ENCODE results near the gene LRMDA.
A peak's percentile ranks its signal among the peaks of the same experiment; 100 is the strongest.

The LRMDA gene

GRCh38 chr10:75801661-75802060 lies 370.2 kb downstream of the LRMDA start:
- DNase-seq: no peak

- no peak for DNase-seq
Measured at GRCh38 chr10:75803121-75803520, 371.7 kb downstream of the LRMDA start.

GRCh38 chr10:75803816-75804552 lies 372.6 kb downstream of the LRMDA start:
- DNase-seq: no peak

- no peak for DNase-seq
Measured at GRCh38 chr10:75806186-75806585, 374.8 kb downstream of the LRMDA start.

- DNase-seq: no peak
Measured at GRCh38 chr10:75807456-75807855, 376.0 kb downstream of the LRMDA start.

GRCh38 chr10:75809003-75809402 lies 377.6 kb downstream of the LRMDA start:
- DNase-seq: no peak

GRCh38 chr10:75814014-75814413 lies 382.6 kb downstream of the LRMDA start:
- DNase-seq: no peak

- no peak for DNase-seq
Measured at GRCh38 chr10:75815066-75815465, 383.6 kb downstream of the LRMDA start.

- DNase-seq: no peak
Measured at GRCh38 chr10:75817198-75817597, 385.8 kb downstream of the LRMDA start.

GRCh38 chr10:75818552-75818951 lies 387.1 kb downstream of the LRMDA start:
- DNase-seq: no peak

GRCh38 chr10:75825235-75825634 lies 393.8 kb downstream of the LRMDA start:
- DNase-seq: no peak

- no peak for DNase-seq
Measured at GRCh38 chr10:75825661-75826060, 394.2 kb downstream of the LRMDA start.

- no peak for DNase-seq
Measured at GRCh38 chr10:75826846-75827245, 395.4 kb downstream of the LRMDA start.

GRCh38 chr10:75827587-75828021 lies 396.2 kb downstream of the LRMDA start:
- DNase-seq: no peak

- no peak for DNase-seq
Measured at GRCh38 chr10:75828413-75828812, 397.0 kb downstream of the LRMDA start.

- no peak for DNase-seq
Measured at GRCh38 chr10:75836064-75836463, 404.6 kb downstream of the LRMDA start.

- DNase-seq: peak; percentile 6
Measured at GRCh38 chr10:75838486-75838885, 407.1 kb downstream of the LRMDA start.

GRCh38 chr10:75839020-75839419 lies 407.6 kb downstream of the LRMDA start:
- DNase-seq: no peak

- peak; percentile 81 for DNase-seq
Measured at GRCh38 chr10:75841266-75841665, 409.8 kb downstream of the LRMDA start.

GRCh38 chr10:75845176-75845947 lies 413.9 kb downstream of the LRMDA start:
- no peak for DNase-seq

GRCh38 chr10:75847477-75847876 lies 416.1 kb downstream of the LRMDA start:
- DNase-seq: no peak

- no peak for DNase-seq
Measured at GRCh38 chr10:75851580-75852345, 420.3 kb downstream of the LRMDA start.

GRCh38 chr10:75852851-75853484 lies 421.5 kb downstream of the LRMDA start:
- no peak for DNase-seq

Data from DMS79 (cell line).